ENCODE results near the gene RAB25.

DNA sequence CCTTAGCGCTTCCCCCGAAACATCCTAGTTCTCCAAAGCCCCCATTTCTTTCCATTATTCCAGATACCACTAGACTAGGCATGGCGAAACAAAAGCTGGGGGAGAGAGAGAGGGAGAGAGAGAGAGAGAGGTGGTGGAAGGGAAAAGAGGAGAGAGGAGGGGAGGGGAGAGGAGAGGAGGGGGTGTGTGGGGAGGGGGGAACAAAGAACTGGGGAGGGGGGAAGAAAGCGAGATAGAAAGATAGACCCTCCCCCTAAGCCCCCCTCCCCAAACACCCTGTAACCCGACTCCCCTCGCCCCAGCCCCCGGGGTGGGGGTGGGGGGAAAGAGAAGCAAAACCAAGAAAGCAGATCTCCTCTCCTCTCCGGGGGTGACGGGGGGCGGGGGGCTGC lies 21.0 kb downstream of the RAB25 start:
- TF ChIP-seq POLR2A (IDR thresholded peaks at IDR 0.05) (no peak), POLR2AphosphoS5 (IDR thresholded peaks at IDR 0.05) (no peak)
- TF ChIP-seq, protein P1, sequence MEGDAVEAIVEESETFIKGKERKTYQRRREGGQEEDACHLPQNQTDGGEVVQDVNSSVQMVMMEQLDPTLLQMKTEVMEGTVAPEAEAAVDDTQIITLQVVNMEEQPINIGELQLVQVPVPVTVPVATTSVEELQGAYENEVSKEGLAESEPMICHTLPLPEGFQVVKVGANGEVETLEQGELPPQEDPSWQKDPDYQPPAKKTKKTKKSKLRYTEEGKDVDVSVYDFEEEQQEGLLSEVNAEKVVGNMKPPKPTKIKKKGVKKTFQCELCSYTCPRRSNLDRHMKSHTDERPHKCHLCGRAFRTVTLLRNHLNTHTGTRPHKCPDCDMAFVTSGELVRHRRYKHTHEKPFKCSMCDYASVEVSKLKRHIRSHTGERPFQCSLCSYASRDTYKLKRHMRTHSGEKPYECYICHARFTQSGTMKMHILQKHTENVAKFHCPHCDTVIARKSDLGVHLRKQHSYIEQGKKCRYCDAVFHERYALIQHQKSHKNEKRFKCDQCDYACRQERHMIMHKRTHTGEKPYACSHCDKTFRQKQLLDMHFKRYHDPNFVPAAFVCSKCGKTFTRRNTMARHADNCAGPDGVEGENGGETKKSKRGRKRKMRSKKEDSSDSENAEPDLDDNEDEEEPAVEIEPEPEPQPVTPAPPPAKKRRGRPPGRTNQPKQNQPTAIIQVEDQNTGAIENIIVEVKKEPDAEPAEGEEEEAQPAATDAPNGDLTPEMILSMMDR (IDR thresholded peaks at IDR 0.05): no peak
